Measurements from ENCODE around the gene ALG5.

ALG5 gene

DNA sequence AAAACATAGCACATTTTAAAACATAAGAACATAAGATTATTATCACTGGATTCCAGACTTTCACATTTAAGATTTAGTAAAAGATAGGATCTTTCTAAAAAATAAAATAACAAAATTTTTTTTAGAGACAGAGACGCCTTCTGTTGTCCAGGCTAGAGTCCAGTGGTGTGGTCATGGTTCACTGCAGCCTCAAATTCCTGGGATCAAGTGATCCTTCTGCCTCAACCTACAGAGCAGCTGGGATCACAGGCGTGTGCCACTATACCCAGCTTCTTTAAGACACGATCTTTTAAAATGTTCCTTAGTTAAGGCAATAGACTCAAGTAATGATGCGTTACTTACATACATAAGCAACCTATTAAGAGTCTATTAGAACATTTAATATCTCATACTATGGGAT lies 32.7 kb downstream of the ALG5 start:
- TF ChIP-seq CTCF (IDR thresholded peaks at IDR 0.05; ENCODE audit: control insufficient read depth, extremely low read depth, insufficient read depth): no peak
- no peak overlapping the region for H3K4me3 ChIP-seq (ENCODE audit: low read depth, low read length)
- no peak for DNase-seq (ENCODE audit: low read depth)

- no peak overlapping the region for H3K4me3 ChIP-seq (ENCODE audit: low read depth, low read length)
- no peak for TF ChIP-seq CTCF (IDR thresholded peaks at IDR 0.05; ENCODE audit: control insufficient read depth, extremely low read depth, insufficient read depth)
- peak; percentile 33 for DNase-seq (ENCODE audit: low read depth)
Observed at GRCh38 chr13:36965767-36966166, 33.4 kb downstream of the ALG5 start.

DNA sequence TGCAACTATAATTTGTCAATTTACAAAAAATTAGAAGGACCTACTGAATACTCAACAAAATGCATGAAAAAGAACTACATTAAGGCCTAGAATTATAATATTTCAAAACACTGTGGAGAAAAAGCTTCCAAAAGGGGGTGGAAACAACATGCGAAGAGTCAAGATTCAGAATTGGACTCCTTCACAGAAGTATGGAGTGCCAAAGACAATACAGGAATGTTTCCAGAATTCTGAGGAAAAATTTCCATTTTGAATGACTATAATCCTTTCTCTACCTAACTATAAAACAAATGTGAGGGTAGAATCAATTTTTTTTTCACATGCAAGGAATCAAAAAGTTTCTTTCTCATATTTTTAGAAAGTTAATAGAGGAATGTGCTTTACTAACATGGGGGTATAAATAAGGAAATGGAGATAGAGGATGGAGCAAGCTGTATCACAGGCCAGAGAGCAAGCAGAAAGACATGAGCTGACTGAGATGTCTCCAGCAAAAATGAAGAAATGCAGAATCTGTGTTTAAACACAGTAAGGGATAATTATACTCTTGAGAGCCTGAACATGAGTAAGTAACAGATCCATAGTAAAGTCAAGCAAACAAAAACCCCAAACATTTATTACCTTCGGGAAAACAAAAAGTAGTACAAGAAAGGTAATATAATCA lies 39.6 kb downstream of the ALG5 start:
- H3K4me3 ChIP-seq (ENCODE audit: low read depth, low read length): no peak overlapping the region
- no peak for TF ChIP-seq CTCF (IDR thresholded peaks at IDR 0.05; ENCODE audit: control insufficient read depth, extremely low read depth, insufficient read depth)
- no peak for DNase-seq (ENCODE audit: low read depth)

- H3K4me3 ChIP-seq (ENCODE audit: low read depth, low read length): no peak overlapping the region
- DNase-seq (ENCODE audit: low read depth): no peak
- TF ChIP-seq CTCF (IDR thresholded peaks at IDR 0.05; ENCODE audit: control insufficient read depth, extremely low read depth, insufficient read depth): no peak
Observed at GRCh38 chr13:36954542-36954941, 44.6 kb downstream of the ALG5 start.

DNA sequence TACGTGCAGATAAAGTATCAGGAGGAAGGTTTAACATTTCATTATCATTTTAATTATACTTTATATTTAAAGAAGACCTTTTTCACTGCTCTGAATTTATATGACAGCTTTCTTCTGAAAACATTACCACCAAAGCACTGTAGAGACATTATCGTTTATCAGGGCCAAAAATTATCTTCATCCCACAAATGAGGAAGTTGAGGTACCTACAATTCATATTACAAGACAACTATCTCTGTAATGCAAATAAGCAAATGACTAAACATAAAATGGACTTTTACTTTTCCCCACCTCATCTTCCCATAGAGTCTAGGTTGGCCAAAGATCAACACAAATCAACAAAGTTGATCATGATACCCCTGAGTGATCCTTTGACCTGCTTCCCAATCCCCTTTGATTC lies 48.2 kb downstream of the ALG5 start:
- no peak overlapping the region for H3K4me3 ChIP-seq (ENCODE audit: low read depth, low read length)
- TF ChIP-seq CTCF (IDR thresholded peaks at IDR 0.05; ENCODE audit: control insufficient read depth, extremely low read depth, insufficient read depth): no peak
- no peak for DNase-seq (ENCODE audit: low read depth)

DNA sequence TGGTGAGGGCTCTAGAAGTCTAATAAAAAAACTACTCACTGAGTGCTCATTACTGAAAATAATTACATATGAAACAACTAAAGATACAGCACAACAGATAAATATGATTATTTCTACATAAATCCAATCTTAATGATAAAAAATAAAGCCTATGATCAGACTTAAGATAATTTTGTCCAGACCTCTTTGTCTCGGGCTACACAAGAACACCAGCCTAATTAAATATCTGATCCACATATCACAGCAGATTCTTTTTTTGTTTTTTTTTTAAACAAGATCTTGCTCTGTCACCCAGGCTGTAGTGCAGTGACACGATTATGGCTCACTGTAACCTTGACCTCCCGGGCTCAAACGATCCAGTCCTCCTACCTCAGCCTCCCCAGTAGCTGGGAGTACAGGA lies 48.8 kb downstream of the ALG5 start:
- H3K4me3 ChIP-seq (ENCODE audit: low read depth, low read length): no peak overlapping the region
- no peak for TF ChIP-seq CTCF (IDR thresholded peaks at IDR 0.05; ENCODE audit: control insufficient read depth, extremely low read depth, insufficient read depth)
- DNase-seq (ENCODE audit: low read depth): no peak

DNA sequence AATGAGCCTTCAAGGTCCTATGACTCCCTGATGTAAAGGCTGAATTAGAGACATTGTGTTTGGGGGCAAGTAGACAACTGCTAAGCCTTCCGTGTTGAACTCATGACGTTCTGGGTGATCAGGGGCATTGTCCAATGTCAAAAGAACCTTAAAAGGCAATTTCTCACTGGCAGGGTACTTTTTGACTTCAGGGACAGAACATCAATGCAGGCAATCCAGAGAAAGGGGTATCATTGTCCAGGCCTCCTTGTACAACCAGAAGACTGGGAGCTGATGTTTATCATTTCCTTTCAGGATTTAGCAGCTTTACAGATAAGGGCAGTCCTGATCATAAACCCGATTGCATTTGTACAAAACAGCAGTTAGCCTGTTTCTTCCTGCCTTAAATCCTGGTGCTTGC lies 54.1 kb downstream of the ALG5 start:
- no peak for DNase-seq (ENCODE audit: low read depth)
- no peak for TF ChIP-seq CTCF (IDR thresholded peaks at IDR 0.05; ENCODE audit: control insufficient read depth, extremely low read depth, insufficient read depth)
- no peak overlapping the region for H3K4me3 ChIP-seq (ENCODE audit: low read depth, low read length)

Measured in LNCaP clone FGC (cell line).